ENCODE data around the gene PTPN6. TPM values are rescaled to one million over a fixed set of nuclear protein-coding genes. Genes with fewer than 3 reads are reported as not detected.

Gene PTPN6
- total RNA-seq, 1 experiment from 2014 or later, result 13.7 TPM

- DNase-seq (ENCODE audit: low read depth, low spot score) (no peak), ATAC-seq (no peak)
- no peak overlapping the region for H3K27ac ChIP-seq (ENCODE audit: low read length)
- H3K9me3 ChIP-seq (ENCODE audit: control insufficient read depth, insufficient read depth, low read depth, low read length), result no peaks in the 10 kb centered on the region
- no TSS peak for BruUV-seq (replicated peaks)
- CTCF ChIA-PET, result no interaction called here
- no peak overlapping the region for H3K4me3 ChIP-seq (ENCODE audit: low read depth in 2 of 2, low read length in 2 of 2)
- in situ Hi-C loops (cut with HindIII; ENCODE audit: low pct_unique_long_range_greater_than_20kb, low sequenced_read_pairs) (no loop called here), intact Hi-C loops (cut with micrococcal nuclease; ENCODE audit: unreplicated experiment) (no loop called here)
- H3K36me3 ChIP-seq (ENCODE audit: control insufficient read depth, insufficient read depth, low read length), result peaks cover 16% of the 10 kb centered on the region
- H3K27me3 ChIP-seq (ENCODE audit: control insufficient read depth, insufficient read depth, low read length), result no peaks in the 10 kb centered on the region
- no peak for TF ChIP-seq POLR2AphosphoS5 (IDR thresholded peaks at IDR 0.05; ENCODE audit: low read depth, low read length)
- TF ChIP-seq REST (IDR thresholded peaks at IDR 0.05; ENCODE audit: insufficient read depth in 1 of 2, low read depth in 2 of 2, low read length in 1 of 2), result no peak
- no peak for TF ChIP-seq SIN3A (IDR thresholded peaks at IDR 0.05; ENCODE audit: borderline replicate concordance, insufficient read depth, low read depth, low read length)
- TF ChIP-seq TCF7L2 (IDR thresholded peaks at IDR 0.05; ENCODE audit: low read depth, low read length), result no peak
- TF ChIP-seq CTCF (IDR thresholded peaks at IDR 0.05), result no peak
- POLR2A ChIA-PET, result no interaction called here
- peaks cover 24% of the 10 kb centered on the region for H3K4me1 ChIP-seq (ENCODE audit: control insufficient read depth, insufficient read depth, low read length)
These were observed 15.2 kb downstream of the PTPN6 start for GRCh38 chr12:6966351-6966750.

GRCh38 chr12:6967651-6968100, 16.5 kb downstream of the PTPN6 start:
- DNase-seq (ENCODE audit: low read depth, low spot score), result no peak
- Histone ChIP-seq H3K9me3 (ENCODE audit: control insufficient read depth, insufficient read depth, low read depth, low read length) (no peaks in the 10 kb centered on the region), H3K27ac (ENCODE audit: low read length) (peak overlapping the region; percentile 44; the same call in 1 of the 2 replicates), H3K4me3 (ENCODE audit: low read depth in 2 of 2, low read length in 2 of 2) (no peak overlapping the region), H3K27me3 (ENCODE audit: control insufficient read depth, insufficient read depth, low read length) (no peaks in the 10 kb centered on the region), H3K36me3 (ENCODE audit: control insufficient read depth, insufficient read depth, low read length) (peaks cover 16% of the 10 kb centered on the region), H3K4me1 (ENCODE audit: control insufficient read depth, insufficient read depth, low read length) (peaks cover 20% of the 10 kb centered on the region)
- in situ Hi-C loops (cut with HindIII; ENCODE audit: low pct_unique_long_range_greater_than_20kb, low sequenced_read_pairs), result no loop called here
- no peak for ATAC-seq
- intact Hi-C loops (cut with micrococcal nuclease; ENCODE audit: unreplicated experiment), result no loop called here
- no TSS peak for BruUV-seq (replicated peaks)
- POLR2A ChIA-PET, result interaction anchor here (0.6 kb wide), 1 partner anchor 18 kb away, joined by 4 read pairs; no protein-coding TSS in a partner anchor
- CTCF ChIA-PET, result no interaction called here
- TF ChIP-seq POLR2AphosphoS5 (IDR thresholded peaks at IDR 0.05; ENCODE audit: low read depth, low read length) (no peak), CTCF (IDR thresholded peaks at IDR 0.05) (no peak), TCF7L2 (IDR thresholded peaks at IDR 0.05; ENCODE audit: low read depth, low read length) (no peak), SIN3A (IDR thresholded peaks at IDR 0.05; ENCODE audit: borderline replicate concordance, insufficient read depth, low read depth, low read length) (no peak), REST (IDR thresholded peaks at IDR 0.05; ENCODE audit: insufficient read depth in 1 of 2, low read depth in 2 of 2, low read length in 1 of 2) (no peak)

All from Panc1 (cell line).